ENCODE results near the gene CYP4A22.

DNA sequence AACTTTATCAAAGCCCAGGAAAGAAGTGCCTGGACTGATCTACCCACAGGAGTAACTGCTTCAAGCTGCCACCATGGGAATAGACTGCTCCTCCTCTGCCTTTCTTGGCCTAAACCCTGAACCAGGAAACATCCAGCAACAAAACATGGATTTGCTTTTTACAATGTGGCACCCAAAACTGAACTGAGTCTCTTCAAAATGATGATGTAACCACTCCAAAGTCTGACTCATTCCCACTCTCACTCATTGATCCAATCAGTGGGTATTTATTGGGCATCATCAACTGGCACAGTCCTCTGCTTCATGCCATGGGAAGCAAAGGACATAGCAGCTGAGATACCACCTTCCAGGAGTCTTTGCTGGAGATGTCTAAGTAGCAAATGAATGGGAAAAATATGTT lies 23.5 kb downstream of the CYP4A22 start:
- TF ChIP-seq POLR2A (IDR thresholded peaks at IDR 0.05), result no peak
- TF ChIP-seq, protein P1, sequence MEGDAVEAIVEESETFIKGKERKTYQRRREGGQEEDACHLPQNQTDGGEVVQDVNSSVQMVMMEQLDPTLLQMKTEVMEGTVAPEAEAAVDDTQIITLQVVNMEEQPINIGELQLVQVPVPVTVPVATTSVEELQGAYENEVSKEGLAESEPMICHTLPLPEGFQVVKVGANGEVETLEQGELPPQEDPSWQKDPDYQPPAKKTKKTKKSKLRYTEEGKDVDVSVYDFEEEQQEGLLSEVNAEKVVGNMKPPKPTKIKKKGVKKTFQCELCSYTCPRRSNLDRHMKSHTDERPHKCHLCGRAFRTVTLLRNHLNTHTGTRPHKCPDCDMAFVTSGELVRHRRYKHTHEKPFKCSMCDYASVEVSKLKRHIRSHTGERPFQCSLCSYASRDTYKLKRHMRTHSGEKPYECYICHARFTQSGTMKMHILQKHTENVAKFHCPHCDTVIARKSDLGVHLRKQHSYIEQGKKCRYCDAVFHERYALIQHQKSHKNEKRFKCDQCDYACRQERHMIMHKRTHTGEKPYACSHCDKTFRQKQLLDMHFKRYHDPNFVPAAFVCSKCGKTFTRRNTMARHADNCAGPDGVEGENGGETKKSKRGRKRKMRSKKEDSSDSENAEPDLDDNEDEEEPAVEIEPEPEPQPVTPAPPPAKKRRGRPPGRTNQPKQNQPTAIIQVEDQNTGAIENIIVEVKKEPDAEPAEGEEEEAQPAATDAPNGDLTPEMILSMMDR (IDR thresholded peaks at IDR 0.05), result no peak

Data from Peyer's patch (tissue), 4 donors.